GM06990 (cell line): Measurements from ENCODE around the gene KCNS1.

Source experiments
- DNase-seq: peaks from one replicate; pipeline ENCODE4 v3.0.0-alpha.2; 2011; ENCODE audit not compliant: insufficient read length; ENCODE audit errors: extremely low read depth
- H3K27me3 ChIP-seq: replicated peaks from 2 replicates; pipeline ENCODE4 v1.6.0; 2011; ENCODE audit warnings: low read length; ENCODE audit not compliant: control insufficient read depth, insufficient read depth
- H3K36me3 ChIP-seq: 2 replicates; pipeline ENCODE4 v1.5.1; 2011; ENCODE audit warnings: low read length; ENCODE audit not compliant: control insufficient read depth, insufficient read depth
- H3K4me3 ChIP-seq: replicated peaks from 2 replicates; pipeline ENCODE4 v1.5.1; 2011; ENCODE audit warnings: low read depth, mild to moderate bottlenecking, control low read depth, low read length
- CTCF ChIP-seq: IDR thresholded peaks from 2 replicates; pipeline ENCODE4 v1.5.1; 2011; ENCODE audit warnings: low read length, control low read depth, mild to moderate bottlenecking, inconsistent platforms; ENCODE audit not compliant: insufficient read depth, poor library complexity, severe bottlenecking

The KCNS1 gene

GRCh38 chr20:45117581-45117980 is 16.7 kb upstream of the KCNS1 start:
- no peak for TF ChIP-seq CTCF
- H3K27me3 ChIP-seq, result no peaks in the 10 kb centered on the region
- DNase-seq, result no peak
- H3K4me3 ChIP-seq, result no peak overlapping the region
- H3K36me3 ChIP-seq, result no peaks in the 10 kb centered on the region

- H3K27me3 ChIP-seq, result no peaks in the 10 kb centered on the region
- TF ChIP-seq CTCF, result no peak
- no peak overlapping the region for H3K4me3 ChIP-seq
- no peak for DNase-seq
- no peaks in the 10 kb centered on the region for H3K36me3 ChIP-seq
Observed at GRCh38 chr20:45115829-45116228, 14.9 kb upstream of the KCNS1 start.

GRCh38 chr20:45115386-45115774 is 14.5 kb upstream of the KCNS1 start:
- no peaks in the 10 kb centered on the region; the same call in 1 of the 2 replicates for H3K27me3 ChIP-seq
- no peak for TF ChIP-seq CTCF
- H3K36me3 ChIP-seq, result no peaks in the 10 kb centered on the region

GRCh38 chr20:45114465-45115385 is 13.8 kb upstream of the KCNS1 start, which contains the start of gene WFDC5:
TSS of gene WFDC5 (minus strand) at chr20:45115174. CDS start at chr20:45115083, 91 bp downstream.
- no peaks in the 10 kb centered on the region; the same call in 1 of the 2 replicates for H3K27me3 ChIP-seq
- no peak for DNase-seq
- H3K4me3 ChIP-seq, result no peak within 1 kb of the TSS
- no peaks in the 10 kb centered on the region for H3K36me3 ChIP-seq
- no peak for TF ChIP-seq CTCF

More at GRCh38 chr20:45115386-45115774, 14.5 kb upstream of the KCNS1 start:
- DNase-seq, result no peak
- no peak overlapping the region for H3K4me3 ChIP-seq

- no peak for TF ChIP-seq CTCF
- H3K36me3 ChIP-seq, result no peaks in the 10 kb centered on the region
Observed at GRCh38 chr20:45113865-45114264, 12.9 kb upstream of the KCNS1 start.

More at GRCh38 chr20:45113865-45114264, 12.9 kb upstream of the KCNS1 start:
- Histone ChIP-seq H3K4me3 (no peak overlapping the region), H3K27me3 (no peaks in the 10 kb centered on the region; the same call in 1 of the 2 replicates)
- no peak for DNase-seq
